Measurements from ENCODE around the gene LRMDA.

The LRMDA gene

GRCh38 chr10:76089556-76090180 lies 658.2 kb downstream of the LRMDA start:
- H3K36me3 Mint-ChIP-seq (ENCODE audit: low read depth) = peaks cover 3% of the 10 kb centered on the region
- H3K4me1 Mint-ChIP-seq = peaks cover 59% of the 10 kb centered on the region
- no peak overlapping the region for H3K4me3 Mint-ChIP-seq
- H3K27me3 Mint-ChIP-seq (ENCODE audit: low read depth) = peaks cover 7% of the 10 kb centered on the region
- peaks cover 3% of the 10 kb centered on the region for H3K9me3 Mint-ChIP-seq
- no peak for TF ChIP-seq CTCF (IDR thresholded peaks at IDR 0.05; ENCODE audit: unreplicated experiment in 3 of 3)
- H3K27ac Mint-ChIP-seq = peak overlapping the region; percentile 11 to 57 (median 52)

DNA sequence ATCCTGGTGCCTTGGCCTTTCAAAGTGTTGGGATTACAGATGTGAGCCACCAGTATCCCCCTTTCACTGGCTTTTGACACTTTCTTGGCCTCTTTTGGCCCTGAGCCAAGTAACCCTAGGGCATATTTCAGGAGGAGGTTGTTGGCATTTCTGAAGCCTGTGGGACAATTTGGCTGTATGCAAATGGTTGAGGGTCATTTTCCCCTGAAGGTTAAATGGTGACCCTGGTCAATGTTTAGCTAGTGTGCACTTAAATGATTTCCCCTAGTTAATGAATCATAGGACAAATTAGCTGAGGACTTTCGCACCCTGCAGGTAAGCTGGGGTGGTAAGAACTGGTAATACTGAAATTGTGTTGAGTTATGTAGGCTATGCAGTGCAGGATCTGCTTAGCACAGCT lies 660.5 kb downstream of the LRMDA start:
- peaks cover 5% of the 10 kb centered on the region for H3K9me3 Mint-ChIP-seq
- H3K27ac Mint-ChIP-seq = peak overlapping the region; percentile 18 to 36 (median 22)
- H3K4me1 Mint-ChIP-seq = peaks cover 36% of the 10 kb centered on the region
- no peak for TF ChIP-seq CTCF (IDR thresholded peaks at IDR 0.05; ENCODE audit: unreplicated experiment in 3 of 3)
- H3K27me3 Mint-ChIP-seq (ENCODE audit: low read depth) = peaks cover 7% of the 10 kb centered on the region
- peaks cover 3% of the 10 kb centered on the region for H3K36me3 Mint-ChIP-seq (ENCODE audit: low read depth)
- H3K4me3 Mint-ChIP-seq = no peak overlapping the region

DNA sequence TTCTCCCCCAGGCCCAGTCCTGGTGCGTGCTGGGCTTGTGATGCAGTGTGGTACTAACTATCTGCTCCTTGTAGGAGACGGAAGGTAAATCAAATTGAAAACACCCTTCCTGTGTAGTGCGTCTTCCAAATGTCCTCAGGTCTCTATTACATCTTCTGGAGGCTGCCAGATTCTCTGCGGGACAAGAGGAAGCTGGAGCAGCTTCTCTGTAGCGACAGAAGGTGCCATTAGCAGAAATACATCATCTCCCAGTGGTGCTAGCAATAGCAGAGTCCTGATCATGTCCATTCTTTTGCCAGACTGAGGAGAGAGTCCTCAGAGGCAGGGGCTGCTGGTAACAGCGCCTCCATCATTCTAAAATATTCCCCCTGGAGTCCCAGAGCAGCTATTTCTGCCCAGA lies 675.2 kb downstream of the LRMDA start:
- peaks cover 4% of the 10 kb centered on the region for H3K27me3 Mint-ChIP-seq (ENCODE audit: low read depth)
- peaks cover 19% of the 10 kb centered on the region for H3K4me1 Mint-ChIP-seq
- no peak overlapping the region for H3K4me3 Mint-ChIP-seq
- H3K27ac Mint-ChIP-seq = peak overlapping the region; percentile 22 to 52 (median 49)
- H3K9me3 Mint-ChIP-seq = peaks cover 10% of the 10 kb centered on the region
- no peak for TF ChIP-seq CTCF (IDR thresholded peaks at IDR 0.05; ENCODE audit: unreplicated experiment in 3 of 3)
- peaks cover 14% of the 10 kb centered on the region for H3K36me3 Mint-ChIP-seq (ENCODE audit: low read depth)

GRCh38 chr10:76108563-76109359 lies 677.3 kb downstream of the LRMDA start:
- Mint-ChIP-seq H3K36me3 (ENCODE audit: low read depth) (peaks cover 6% of the 10 kb centered on the region), H3K27me3 (ENCODE audit: low read depth) (peaks cover 11% of the 10 kb centered on the region), H3K4me3 (no peak overlapping the region), H3K4me1 (peaks cover 24% of the 10 kb centered on the region), H3K9me3 (peaks cover 2% of the 10 kb centered on the region), H3K27ac (no peak overlapping the region)
- TF ChIP-seq CTCF (IDR thresholded peaks at IDR 0.05; ENCODE audit: unreplicated experiment in 3 of 3) = no peak

DNA sequence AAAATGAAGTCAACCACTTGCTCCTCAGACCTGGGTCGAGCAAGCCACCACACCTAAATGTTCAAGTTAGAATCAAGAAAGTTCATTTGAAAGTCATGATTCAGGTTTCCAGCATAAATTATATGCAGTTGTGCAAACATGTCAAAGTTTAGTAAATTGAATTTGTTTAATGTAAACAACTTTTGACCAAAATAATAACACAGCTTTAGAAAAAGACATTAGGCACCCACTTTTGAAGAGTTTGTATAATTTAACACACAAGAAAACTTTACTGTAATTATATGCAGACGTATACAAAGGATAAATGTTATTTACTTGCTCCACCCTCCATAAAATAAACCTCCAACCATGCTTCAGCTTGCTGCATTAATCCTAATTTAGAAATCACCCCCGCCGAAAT lies 680.0 kb downstream of the LRMDA start:
- H3K9me3 Mint-ChIP-seq = peaks cover 2% of the 10 kb centered on the region
- no peak for TF ChIP-seq CTCF (IDR thresholded peaks at IDR 0.05; ENCODE audit: unreplicated experiment in 3 of 3)
- H3K4me3 Mint-ChIP-seq = no peak overlapping the region
- H3K27ac Mint-ChIP-seq = peak overlapping the region in 1 of 3 experiments; percentile 48
- H3K36me3 Mint-ChIP-seq (ENCODE audit: low read depth) = peaks cover 6% of the 10 kb centered on the region
- peaks cover 7% of the 10 kb centered on the region for H3K27me3 Mint-ChIP-seq (ENCODE audit: low read depth)
- H3K4me1 Mint-ChIP-seq = peaks cover 43% of the 10 kb centered on the region
